ENCODE results near the gene KIAA1217.
A peak's percentile ranks its signal among the peaks of the same experiment; 100 is the strongest.

Gene KIAA1217

DNA sequence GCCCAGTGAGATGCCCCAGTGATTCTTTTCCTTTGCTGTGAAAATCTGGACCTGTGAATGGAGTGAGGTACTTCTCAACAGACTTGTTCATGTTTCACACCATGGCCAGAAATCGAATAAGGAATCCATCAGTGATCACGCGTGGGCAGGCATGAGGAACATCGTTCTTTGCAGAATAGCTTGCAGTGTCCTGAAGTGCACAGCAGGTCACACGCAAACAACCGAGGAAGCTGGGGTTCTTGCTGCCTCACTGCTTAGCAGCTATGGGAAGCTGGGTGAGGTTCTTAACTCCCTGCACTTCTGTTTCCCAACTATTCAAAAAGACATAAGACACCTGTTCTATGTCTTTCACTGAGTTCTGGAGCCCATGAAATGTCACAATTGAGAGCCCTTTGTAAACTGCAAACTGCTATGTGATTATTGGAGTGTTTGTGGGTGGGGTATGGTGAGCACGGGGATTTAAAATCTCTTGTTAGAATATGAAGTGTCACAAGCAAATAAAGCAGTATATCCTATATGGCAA, 253.4 kb downstream of the KIAA1217 start:
- no peak overlapping the region for H3K4ac ChIP-seq (ENCODE audit: low read depth, low read length)
- no peak overlapping the region for H2BK120ac ChIP-seq (ENCODE audit: insufficient read depth, low read length, poor library complexity)
- no peak overlapping the region for H3K14ac ChIP-seq (ENCODE audit: low read length)
- H3K18ac ChIP-seq (ENCODE audit: low read length): no peak overlapping the region
- H2BK5ac ChIP-seq (ENCODE audit: low read depth, low read length, poor library complexity): no peak overlapping the region
- no peak overlapping the region for H4K12ac ChIP-seq (ENCODE audit: low read depth, low read length)
- H3K79me1 ChIP-seq (ENCODE audit: low read length): peaks cover 13% of the 10 kb centered on the region
- WGBS (ENCODE audit: extremely low coverage, insufficient coverage, insufficient read length): no CpG with 5 or more reads among the region's 7 CpGs
- H3K27ac ChIP-seq (ENCODE audit: low read depth, low read length): no peak overlapping the region
- no peak overlapping the region for H3K4me3 ChIP-seq (ENCODE audit: low read depth, low read length)
- no peak overlapping the region for H2AFZ ChIP-seq (ENCODE audit: insufficient read depth, low read length, poor library complexity)
- H3K36me3 ChIP-seq (ENCODE audit: control insufficient read depth in 1 of 2, insufficient read depth in 2 of 2, low read length in 2 of 2): peaks cover 10 to 21% of the 10 kb centered on the region in 2 experiments
- H4K8ac ChIP-seq (ENCODE audit: low read depth, low read length): no peak overlapping the region
- no peaks in the 10 kb centered on the region for H3K27me3 ChIP-seq (ENCODE audit: insufficient read depth, low read length)
- H4K91ac ChIP-seq (ENCODE audit: low read depth, low read length): no peak overlapping the region
- DNase-seq: no peak
- H2AK5ac ChIP-seq (ENCODE audit: low read length): no peak overlapping the region
- H3K9me3 ChIP-seq (ENCODE audit: insufficient read depth, low read depth, low read length): no peaks in the 10 kb centered on the region
- no peak overlapping the region for H2BK12ac ChIP-seq (ENCODE audit: low read length)
- H3K4me2 ChIP-seq (ENCODE audit: low read length): no peak overlapping the region
- no peak overlapping the region for H3K23ac ChIP-seq (ENCODE audit: low read length)
- peaks cover 5% of the 10 kb centered on the region for H3K79me2 ChIP-seq (ENCODE audit: control insufficient read depth, insufficient read depth, low read length, poor library complexity)
- peaks cover 26 to 39% of the 10 kb centered on the region in 2 experiments for H3K4me1 ChIP-seq (ENCODE audit: control insufficient read depth in 1 of 2, insufficient read depth in 2 of 2, low read length in 2 of 2)
- no peak overlapping the region for H3K9ac ChIP-seq (ENCODE audit: low read length)

- peaks cover 21 to 32% of the 10 kb centered on the region in 2 experiments for H3K4me1 ChIP-seq (ENCODE audit: control insufficient read depth in 1 of 2, insufficient read depth in 2 of 2, low read length in 2 of 2)
- H3K4me3 ChIP-seq (ENCODE audit: low read depth, low read length): no peak overlapping the region
- H4K12ac ChIP-seq (ENCODE audit: low read depth, low read length): no peak overlapping the region
- H3K14ac ChIP-seq (ENCODE audit: low read length): no peak overlapping the region
- no peak overlapping the region for H3K4ac ChIP-seq (ENCODE audit: low read depth, low read length)
- no peak overlapping the region for H3K18ac ChIP-seq (ENCODE audit: low read length)
- no peaks in the 10 kb centered on the region for H3K9me3 ChIP-seq (ENCODE audit: insufficient read depth, low read depth, low read length)
- no peak overlapping the region for H3K23ac ChIP-seq (ENCODE audit: low read length)
- no peak overlapping the region for H4K91ac ChIP-seq (ENCODE audit: low read depth, low read length)
- no peak overlapping the region for H2AK5ac ChIP-seq (ENCODE audit: low read length)
- H3K79me2 ChIP-seq (ENCODE audit: control insufficient read depth, insufficient read depth, low read length, poor library complexity): peaks cover 5% of the 10 kb centered on the region
- no peak for DNase-seq
- no peaks in the 10 kb centered on the region for H3K27me3 ChIP-seq (ENCODE audit: insufficient read depth, low read length)
- H2BK12ac ChIP-seq (ENCODE audit: low read length): no peak overlapping the region
- H3K4me2 ChIP-seq (ENCODE audit: low read length): no peak overlapping the region
- peaks cover 10% of the 10 kb centered on the region for H3K79me1 ChIP-seq (ENCODE audit: low read length)
- H3K9ac ChIP-seq (ENCODE audit: low read length): no peak overlapping the region
- peak overlapping the region; percentile 37 for H3K27ac ChIP-seq (ENCODE audit: low read depth, low read length)
- H2AFZ ChIP-seq (ENCODE audit: insufficient read depth, low read length, poor library complexity): no peak overlapping the region
- H2BK120ac ChIP-seq (ENCODE audit: insufficient read depth, low read length, poor library complexity): no peak overlapping the region
- peaks cover 10 to 21% of the 10 kb centered on the region in 2 experiments for H3K36me3 ChIP-seq (ENCODE audit: control insufficient read depth in 1 of 2, insufficient read depth in 2 of 2, low read length in 2 of 2)
- no CpG with 5 or more reads among the region's 6 CpGs for WGBS (ENCODE audit: extremely low coverage, insufficient coverage, insufficient read length)
- H2BK5ac ChIP-seq (ENCODE audit: low read depth, low read length, poor library complexity): no peak overlapping the region
- no peak overlapping the region for H4K8ac ChIP-seq (ENCODE audit: low read depth, low read length)
Observed at GRCh38 chr10:24462889-24463552, 254.1 kb downstream of the KIAA1217 start.

DNA sequence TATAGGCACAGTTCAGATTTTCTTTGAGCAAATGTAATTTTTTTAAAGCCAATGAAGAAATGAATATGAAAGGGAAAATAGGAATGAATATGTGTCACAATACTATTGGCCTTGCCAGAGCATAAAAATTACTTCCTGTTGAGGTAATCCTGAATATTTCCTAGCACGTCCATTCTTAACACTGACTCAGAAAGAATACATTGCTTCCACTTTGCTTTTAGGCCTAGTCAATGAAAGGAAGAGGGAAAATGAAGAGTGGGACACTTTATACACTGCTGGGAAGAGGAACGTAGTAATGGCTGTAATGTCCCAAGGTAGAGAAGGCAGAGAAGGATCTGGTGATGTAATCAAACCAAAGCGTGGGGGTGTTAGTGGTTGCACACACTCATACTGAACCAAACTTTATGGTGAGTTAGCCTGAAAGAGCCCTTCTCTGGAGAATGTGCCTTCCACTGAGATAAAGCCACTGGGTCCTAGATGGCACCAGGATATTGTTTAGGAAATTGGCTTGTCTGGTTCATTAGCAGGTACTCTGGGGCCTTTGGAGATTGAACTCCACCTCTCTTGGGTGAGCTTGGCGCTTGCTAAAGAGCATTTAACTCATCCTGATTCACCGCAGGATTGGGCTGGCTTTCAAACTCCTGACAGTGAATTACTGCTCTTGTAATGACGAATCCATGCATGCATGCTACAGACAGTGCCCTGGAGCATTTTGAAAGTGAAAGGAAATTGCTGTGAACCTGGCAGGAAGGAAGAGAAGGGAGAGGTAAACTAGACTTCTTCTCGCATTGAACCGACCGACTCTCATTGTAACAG, 254.9 kb downstream of the KIAA1217 start:
- peaks cover 10 to 19% of the 10 kb centered on the region in 2 experiments for H3K36me3 ChIP-seq (ENCODE audit: control insufficient read depth in 1 of 2, insufficient read depth in 2 of 2, low read length in 2 of 2)
- H3K27me3 ChIP-seq (ENCODE audit: insufficient read depth, low read length): no peaks in the 10 kb centered on the region
- H3K23ac ChIP-seq (ENCODE audit: low read length): no peak overlapping the region
- H2BK5ac ChIP-seq (ENCODE audit: low read depth, low read length, poor library complexity): peak overlapping the region; percentile 24
- no CpG with 5 or more reads among the region's 9 CpGs for WGBS (ENCODE audit: extremely low coverage, insufficient coverage, insufficient read length)
- H2AK5ac ChIP-seq (ENCODE audit: low read length): no peak overlapping the region
- no peak overlapping the region for H4K8ac ChIP-seq (ENCODE audit: low read depth, low read length)
- no peak overlapping the region for H3K14ac ChIP-seq (ENCODE audit: low read length)
- peak overlapping the region; percentile 21 for H3K18ac ChIP-seq (ENCODE audit: low read length)
- H3K9ac ChIP-seq (ENCODE audit: low read length): no peak overlapping the region
- H3K79me1 ChIP-seq (ENCODE audit: low read length): peaks cover 7% of the 10 kb centered on the region
- no peak overlapping the region for H2BK120ac ChIP-seq (ENCODE audit: insufficient read depth, low read length, poor library complexity)
- H3K4ac ChIP-seq (ENCODE audit: low read depth, low read length): peak overlapping the region; percentile 12
- H4K12ac ChIP-seq (ENCODE audit: low read depth, low read length): no peak overlapping the region
- H2BK12ac ChIP-seq (ENCODE audit: low read length): peak overlapping the region; percentile 26
- H3K9me3 ChIP-seq (ENCODE audit: insufficient read depth, low read depth, low read length): no peaks in the 10 kb centered on the region
- H3K79me2 ChIP-seq (ENCODE audit: control insufficient read depth, insufficient read depth, low read length, poor library complexity): peaks cover 4% of the 10 kb centered on the region
- H3K27ac ChIP-seq (ENCODE audit: low read depth, low read length): peak overlapping the region; percentile 55
- no peak overlapping the region for H3K4me2 ChIP-seq (ENCODE audit: low read length)
- peak; percentile 82 to 92 for DNase-seq
- H3K4me1 ChIP-seq (ENCODE audit: control insufficient read depth in 1 of 2, insufficient read depth in 2 of 2, low read length in 2 of 2): peaks cover 21 to 29% of the 10 kb centered on the region in 2 experiments
- peak overlapping the region; percentile 29 for H4K91ac ChIP-seq (ENCODE audit: low read depth, low read length)
- H2AFZ ChIP-seq (ENCODE audit: insufficient read depth, low read length, poor library complexity): no peak overlapping the region
- H3K4me3 ChIP-seq (ENCODE audit: low read depth, low read length): no peak overlapping the region

GRCh38 chr10:24465124-24465874, 256.4 kb downstream of the KIAA1217 start:
- Histone ChIP-seq H2BK120ac (ENCODE audit: insufficient read depth, low read length, poor library complexity) (no peak overlapping the region), H3K4me3 (ENCODE audit: low read depth, low read length) (no peak overlapping the region), H4K8ac (ENCODE audit: low read depth, low read length) (no peak overlapping the region), H3K23ac (ENCODE audit: low read length) (peak overlapping the region; percentile 15), H2AFZ (ENCODE audit: insufficient read depth, low read length, poor library complexity) (no peak overlapping the region), H3K4me1 (ENCODE audit: control insufficient read depth in 1 of 2, insufficient read depth in 2 of 2, low read length in 2 of 2) (peaks cover 21 to 28% of the 10 kb centered on the region in 2 experiments), H2BK5ac (ENCODE audit: low read depth, low read length, poor library complexity) (no peak overlapping the region), H3K4ac (ENCODE audit: low read depth, low read length) (peak overlapping the region; percentile 16), H3K4me2 (ENCODE audit: low read length) (no peak overlapping the region), H3K9ac (ENCODE audit: low read length) (no peak overlapping the region), H3K18ac (ENCODE audit: low read length) (peak overlapping the region; percentile 13), H3K27ac (ENCODE audit: low read depth, low read length) (peak overlapping the region; percentile 2), H3K27me3 (ENCODE audit: insufficient read depth, low read length) (no peaks in the 10 kb centered on the region), H3K9me3 (ENCODE audit: insufficient read depth, low read depth, low read length) (no peaks in the 10 kb centered on the region), H4K91ac (ENCODE audit: low read depth, low read length) (peak overlapping the region; percentile 19), H4K12ac (ENCODE audit: low read depth, low read length) (no peak overlapping the region), H3K79me2 (ENCODE audit: control insufficient read depth, insufficient read depth, low read length, poor library complexity) (peaks cover 2% of the 10 kb centered on the region), H3K79me1 (ENCODE audit: low read length) (peaks cover 5% of the 10 kb centered on the region), H3K36me3 (ENCODE audit: control insufficient read depth in 1 of 2, insufficient read depth in 2 of 2, low read length in 2 of 2) (peaks cover 12 to 16% of the 10 kb centered on the region in 2 experiments), H2BK12ac (ENCODE audit: low read length) (peak overlapping the region; percentile 1), H2AK5ac (ENCODE audit: low read length) (no peak overlapping the region), H3K14ac (ENCODE audit: low read length) (no peak overlapping the region)
- WGBS (ENCODE audit: extremely low coverage, insufficient coverage, insufficient read length): no CpG with 5 or more reads among the region's 14 CpGs
- DNase-seq: peak; percentile 35 to 59
